GM20431 (cell line): ENCODE data around the gene HCCS.
"Not testable (repeated sequence)": the region's sequence is repeated elsewhere in the genome, so short reads cannot be mapped to it uniquely, and the experiment has no call there.

Source experiments
- in situ Hi-C: fragments of 300-500 bp; cut with MseI, MboI; formaldehyde crosslinking; loops from one replicate; pipeline ENCODE4 v1.15.0; 2020; ENCODE audit warnings: low sequenced_read_pairs; ENCODE audit not compliant: unreplicated experiment

The HCCS gene

DNA sequence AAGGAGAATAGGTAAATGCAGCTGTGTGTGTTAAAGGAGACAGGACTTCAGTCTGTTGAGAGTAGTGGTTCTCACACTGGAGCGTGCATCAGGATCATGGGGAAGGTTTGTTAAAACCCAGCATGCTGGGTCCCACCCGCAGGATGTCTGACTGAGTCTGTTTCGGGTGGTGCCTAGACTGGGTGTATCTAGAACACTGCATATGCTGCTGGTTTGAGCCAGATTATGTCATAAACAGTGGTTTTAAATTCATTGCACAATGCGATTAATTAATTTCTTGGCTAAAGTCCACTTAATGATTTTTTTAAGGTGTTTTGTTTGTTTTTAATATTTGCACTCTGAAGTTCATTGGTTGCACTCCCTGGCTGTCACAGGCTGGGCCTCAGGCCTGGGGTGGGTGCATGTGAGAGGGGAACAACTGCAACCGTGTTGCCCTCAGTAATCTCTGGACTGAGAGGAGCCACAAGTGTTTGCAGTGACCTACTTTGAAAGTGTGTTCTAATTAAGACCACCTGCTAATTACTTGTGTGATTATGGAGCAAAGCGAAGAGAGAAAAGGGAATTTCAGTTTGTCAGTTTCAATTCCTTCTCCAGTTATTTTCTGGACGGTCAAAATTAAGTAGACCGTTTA, 8.3 kb downstream of the HCCS start:
- in situ Hi-C loops: no loop called here

GRCh38 chrX:11123087-11123486, 12.0 kb downstream of the HCCS start:
- in situ Hi-C loops: not testable (repeated sequence)

DNA sequence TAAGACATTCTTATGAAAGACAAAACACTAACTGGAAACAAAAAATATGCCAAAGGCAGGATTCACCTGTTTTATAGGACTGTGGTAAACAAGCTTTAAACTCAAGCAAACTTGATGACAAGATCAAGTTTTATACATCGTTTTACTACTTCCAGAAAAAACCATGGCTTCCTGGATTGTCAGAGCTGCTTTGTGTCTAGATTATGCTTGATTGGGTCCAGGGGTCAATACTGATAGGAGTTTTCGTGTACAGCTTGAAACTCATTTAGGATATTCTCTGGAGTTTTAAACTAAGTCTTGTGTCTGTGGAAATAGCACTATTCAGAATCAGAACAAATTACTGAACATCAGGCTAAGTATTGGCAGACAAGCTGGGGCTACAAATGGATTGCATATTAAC, 13.0 kb downstream of the HCCS start:
- in situ Hi-C loops: no loop called here

- in situ Hi-C loops: loop anchor here (25.0 kb wide), 3 partner anchors 412 to 938 kb away; partner anchors contain the start of gene MSL3
Measured at GRCh38 chrX:11125060-11125459, 13.9 kb downstream of the HCCS start.

- in situ Hi-C loops: loop anchor here (25.0 kb wide), 3 partner anchors 408 to 942 kb away; partner anchors contain the start of gene MSL3
Measured at GRCh38 chrX:11129534-11130105, 18.5 kb downstream of the HCCS start.

- in situ Hi-C loops: loop anchor here (25.0 kb wide), 3 partner anchors 407 to 943 kb away; partner anchors contain the start of gene MSL3
Measured at GRCh38 chrX:11130136-11130535, 19.0 kb downstream of the HCCS start.

DNA sequence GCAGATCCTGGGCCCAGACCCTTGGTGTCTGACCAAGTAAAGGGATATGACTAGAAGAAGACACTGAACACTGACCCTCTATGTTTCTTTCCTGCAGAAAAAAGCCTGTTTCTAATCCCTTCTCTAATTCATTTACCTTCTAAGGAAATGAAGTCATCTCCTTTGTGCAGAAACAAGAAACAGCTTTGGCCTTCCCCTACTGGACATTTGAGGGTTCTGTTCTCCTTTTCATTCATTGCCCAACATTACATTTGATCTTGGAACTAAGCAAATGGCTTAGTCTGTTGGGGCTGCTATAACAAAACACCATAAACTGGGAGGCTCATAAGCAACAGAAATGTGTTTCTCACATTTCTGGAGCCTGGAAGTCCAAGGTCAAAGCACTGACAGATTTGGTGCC, 20.0 kb downstream of the HCCS start:
- in situ Hi-C loops: loop anchor here (25.0 kb wide), 3 partner anchors 406 to 944 kb away; partner anchors contain the start of gene MSL3

DNA sequence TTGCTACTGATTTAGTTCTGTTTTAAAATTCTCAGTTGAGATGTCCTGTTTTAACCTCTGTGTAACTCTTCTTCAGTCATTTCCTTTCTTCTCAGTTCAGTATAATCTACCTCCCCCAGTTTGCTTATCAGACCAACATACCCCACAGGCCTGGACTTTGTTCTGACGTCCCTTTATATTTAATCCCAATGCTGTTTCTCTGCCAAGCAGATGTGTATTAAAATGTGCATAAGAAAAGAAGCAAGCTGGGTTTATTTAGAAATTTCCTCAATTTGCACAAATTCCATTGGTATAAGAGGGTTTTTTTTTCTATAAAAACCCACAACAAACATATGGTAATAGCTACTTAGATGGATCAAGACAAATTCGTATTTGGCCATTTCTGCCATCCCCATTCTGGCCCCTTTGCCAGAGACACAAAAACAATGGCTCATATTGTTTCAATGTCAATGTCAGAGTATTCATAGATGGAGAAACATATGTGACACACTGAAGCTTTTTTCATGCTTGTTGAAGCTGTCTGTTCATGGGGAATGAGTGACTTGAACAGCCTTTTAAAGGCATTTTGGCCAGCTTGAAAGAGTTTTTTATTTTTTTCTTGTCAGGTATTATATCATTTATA, 24.5 kb downstream of the HCCS start:
- in situ Hi-C loops: loop anchor here (25.0 kb wide), 3 partner anchors 402 to 948 kb away; partner anchors contain the start of gene MSL3

- in situ Hi-C loops: loop anchor here (25.0 kb wide), 3 partner anchors 400 to 950 kb away; partner anchors contain the start of gene MSL3
Measured at GRCh38 chrX:11137543-11138139, 26.5 kb downstream of the HCCS start.

GRCh38 chrX:11138498-11139390, 27.6 kb downstream of the HCCS start:
- in situ Hi-C loops: loop anchor here (25.0 kb wide), 3 partner anchors 399 to 951 kb away; partner anchors contain the start of gene MSL3

DNA sequence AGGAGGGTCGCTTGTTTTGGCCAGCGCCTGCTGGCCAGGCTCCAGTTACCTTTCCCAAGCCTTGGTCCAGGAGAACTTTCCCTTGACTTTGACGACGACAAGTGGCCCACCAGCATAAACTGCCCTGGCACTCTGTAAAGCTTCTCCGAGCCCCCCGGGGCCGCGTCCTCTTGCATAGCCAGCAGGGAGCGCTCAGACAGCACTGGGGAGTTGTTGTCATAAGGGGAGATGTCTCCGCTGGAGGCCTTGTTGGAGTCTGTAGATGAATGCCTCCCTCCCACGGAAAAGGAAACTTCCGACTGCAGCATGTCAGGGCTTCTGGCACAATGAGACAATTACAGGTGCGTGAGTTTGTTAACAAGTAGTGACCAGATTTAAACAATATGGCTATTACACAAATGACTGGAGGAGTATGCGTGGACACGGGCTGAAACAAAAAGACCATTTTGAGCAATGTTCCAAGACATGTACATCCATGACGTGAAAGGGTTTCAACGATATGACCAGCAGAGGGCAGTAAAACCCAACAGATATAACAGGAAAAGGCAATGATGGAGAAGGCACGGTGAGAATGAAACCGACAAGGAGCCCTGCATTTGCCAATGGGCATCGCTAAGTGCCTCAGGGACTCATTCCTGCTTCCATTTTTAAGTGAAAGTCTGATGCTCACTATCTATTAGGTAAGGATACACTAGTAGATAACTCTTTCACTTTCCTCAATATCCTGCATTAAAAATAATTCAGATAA, 33.0 kb downstream of the HCCS start:
- in situ Hi-C loops: loop anchor here (25.0 kb wide), 3 partner anchors 393 to 957 kb away; partner anchors contain the start of gene MSL3

DNA sequence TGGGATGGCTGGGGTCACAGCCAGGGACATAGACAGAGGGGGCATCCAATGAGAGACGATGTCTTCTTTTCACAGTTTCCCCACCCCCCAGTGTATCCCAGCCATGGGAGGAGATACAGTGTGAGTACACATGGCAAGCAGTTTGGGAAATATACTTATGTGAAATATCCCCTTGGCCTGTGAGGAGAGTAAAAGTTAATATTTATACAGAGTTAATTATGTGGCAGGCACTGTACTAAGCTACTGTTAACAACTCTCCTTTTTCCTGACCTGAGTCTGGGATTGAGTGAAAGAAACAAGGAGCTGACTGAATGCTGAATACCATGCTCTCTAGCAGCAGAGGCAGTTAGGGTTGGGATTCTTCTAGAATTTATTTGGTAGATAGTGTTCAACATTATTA, 35.3 kb downstream of the HCCS start:
- in situ Hi-C loops: loop anchor here (25.0 kb wide), 3 partner anchors 391 to 959 kb away; partner anchors contain the start of gene MSL3

GRCh38 chrX:11148401-11148800, 37.3 kb downstream of the HCCS start:
- in situ Hi-C loops: loop anchor here (25.0 kb wide), 3 partner anchors 389 to 961 kb away; partner anchors contain the start of gene MSL3

DNA sequence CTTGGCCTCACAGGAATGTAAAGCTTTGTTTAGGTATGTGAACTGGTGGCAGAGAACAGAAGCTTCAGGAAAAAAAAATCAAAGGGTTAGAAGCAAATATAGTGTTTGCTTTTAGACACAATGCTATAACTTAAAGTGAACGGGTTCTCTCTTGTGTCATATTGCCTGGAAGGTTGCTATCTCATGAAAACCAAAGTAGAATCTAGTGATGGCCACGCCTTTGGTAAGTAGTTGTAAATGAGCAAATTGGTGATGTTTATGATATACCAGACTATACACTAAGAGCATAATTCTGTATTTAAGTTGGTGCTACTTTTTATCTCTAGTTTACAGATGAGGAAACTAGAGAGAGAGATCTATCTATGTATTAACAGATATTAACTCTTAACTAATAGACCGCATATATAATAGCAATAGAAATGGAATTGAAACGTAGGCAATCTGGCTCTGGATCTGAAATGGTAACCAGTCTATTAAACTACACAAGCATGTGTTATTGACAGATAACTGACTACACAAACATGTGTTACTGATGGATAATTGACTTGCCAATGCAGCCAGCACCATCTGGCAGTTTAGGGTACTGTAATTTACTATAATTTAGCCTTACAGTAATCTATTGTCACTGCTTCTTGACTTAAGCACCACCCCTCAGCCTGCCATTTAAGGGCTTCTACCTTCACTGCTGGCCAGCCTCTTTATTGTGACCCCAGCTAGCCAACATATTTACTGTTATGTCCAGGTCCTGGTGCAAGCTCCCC, 40.8 kb downstream of the HCCS start:
- in situ Hi-C loops: no loop called here

DNA sequence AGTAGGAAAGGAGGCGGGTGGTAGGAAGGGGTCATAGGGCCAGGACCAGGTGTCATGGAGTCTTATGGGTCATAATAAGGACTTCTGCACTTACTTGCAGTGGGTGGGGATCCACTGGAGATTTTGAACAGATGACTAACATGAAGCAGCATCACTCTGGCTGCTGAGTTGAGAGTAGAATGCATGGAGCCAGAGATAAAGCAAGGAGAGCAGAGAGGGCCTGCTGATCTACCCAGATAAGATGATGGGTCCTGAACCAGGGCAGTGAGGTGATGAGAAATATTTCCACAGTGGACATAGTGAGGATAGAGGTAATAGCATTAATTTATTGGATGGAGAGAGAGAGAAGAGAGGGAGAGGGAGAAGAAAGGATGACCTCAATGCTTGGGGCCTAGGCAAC, 48.0 kb downstream of the HCCS start:
- in situ Hi-C loops: no loop called here

- in situ Hi-C loops: no loop called here
Measured at GRCh38 chrX:11164433-11164832, 53.3 kb downstream of the HCCS start.

DNA sequence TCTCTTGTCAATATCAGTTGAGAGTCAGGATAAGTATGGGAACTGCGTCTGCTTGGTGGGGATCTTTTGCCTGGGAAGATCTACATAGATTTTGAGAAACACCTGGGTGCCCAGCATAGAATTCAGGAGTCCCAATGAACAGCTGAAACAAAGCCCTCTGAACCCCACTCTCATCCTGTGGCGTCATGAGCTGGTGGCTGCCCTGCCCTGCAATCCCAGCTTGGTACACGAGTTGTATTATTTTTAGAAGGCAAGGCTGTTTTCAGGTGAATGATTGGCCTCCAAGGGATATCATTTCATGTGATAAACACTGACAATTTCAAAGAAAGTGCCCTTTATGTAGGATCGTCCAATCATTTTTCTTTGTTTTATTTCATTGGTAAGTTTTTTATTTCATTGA, 60.8 kb downstream of the HCCS start:
- in situ Hi-C loops: no loop called here

DNA sequence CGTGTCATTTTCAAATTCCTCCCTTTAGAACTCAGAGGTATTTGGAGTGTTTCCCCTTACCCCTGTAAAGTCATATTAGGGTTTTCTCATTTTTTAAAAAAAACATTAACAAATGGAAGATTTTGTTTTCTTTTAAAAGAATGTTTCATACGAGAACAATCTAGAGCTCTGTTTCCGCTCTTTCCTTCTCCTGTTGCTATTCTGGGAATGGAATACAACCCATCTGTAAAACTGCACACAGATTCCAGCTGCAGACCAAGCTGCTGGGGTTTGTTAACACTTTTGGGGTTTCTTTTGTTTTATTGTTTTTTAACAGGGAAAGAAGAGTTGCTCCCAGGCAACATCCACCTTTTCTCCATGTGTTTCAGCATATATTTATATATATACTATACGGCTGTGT, 61.3 kb downstream of the HCCS start:
- in situ Hi-C loops: no loop called here
